GM19372 (cell line): ENCODE measurements around the gene IL10.
A peak's percentile ranks its signal among the peaks of the same experiment; 100 is the strongest.
"Not testable (repeated sequence)": the region's sequence is repeated elsewhere in the genome, so short reads cannot be mapped to it uniquely, and the experiment has no call there.

Experiments
- ATAC-seq: cut with Tn5 transposase; IDR thresholded peaks from one replicate; pipeline ENCODE4 v1.9.1; 2021; ENCODE audit warnings: mild to moderate bottlenecking, low read depth, moderate library complexity; ENCODE audit not compliant: unreplicated experiment

The IL10 gene

GRCh38 chr1:206768472-206769303, 3.6 kb downstream of the IL10 start:
- peak; percentile 15 for ATAC-seq

- no peak for ATAC-seq
Observed at GRCh38 chr1:206766251-206766856, 5.9 kb downstream of the IL10 start.

- ATAC-seq, result not testable (repeated sequence)
Observed at GRCh38 chr1:206765771-206766170, 6.5 kb downstream of the IL10 start.

- not testable (repeated sequence) for ATAC-seq
Observed at GRCh38 chr1:206762741-206763364, 9.4 kb downstream of the IL10 start.

GRCh38 chr1:206761159-206761768, 11.0 kb downstream of the IL10 start:
- ATAC-seq, result no peak

GRCh38 chr1:206760590-206760989, 11.7 kb downstream of the IL10 start:
- ATAC-seq, result no peak

GRCh38 chr1:206757524-206758266, 14.6 kb downstream of the IL10 start:
- no peak for ATAC-seq

GRCh38 chr1:206754011-206754410, 18.3 kb downstream of the IL10 start:
- ATAC-seq, result no peak

GRCh38 chr1:206753141-206753540, 19.2 kb downstream of the IL10 start:
- ATAC-seq, result no peak

- no peak for ATAC-seq
Observed at GRCh38 chr1:206752481-206752880, 19.8 kb downstream of the IL10 start.

GRCh38 chr1:206751891-206752290, 20.4 kb downstream of the IL10 start:
- ATAC-seq, result no peak

GRCh38 chr1:206748348-206749030, 23.8 kb downstream of the IL10 start:
- no peak for ATAC-seq

GRCh38 chr1:206745301-206745700, 27.0 kb downstream of the IL10 start:
- no peak for ATAC-seq

GRCh38 chr1:206744683-206745082, 27.6 kb downstream of the IL10 start:
- ATAC-seq, result no peak

- no peak for ATAC-seq
Observed at GRCh38 chr1:206742719-206743383, 29.4 kb downstream of the IL10 start.

GRCh38 chr1:206741142-206741701, 31.1 kb downstream of the IL10 start:
- no peak for ATAC-seq

GRCh38 chr1:206739411-206740076, 32.8 kb downstream of the IL10 start:
- ATAC-seq, result peak; percentile 90
